Cardiac fibroblast (primary cell): Measurements from ENCODE around the gene IFT74.

Source experiments
- DNase-seq, 2 donors: peaks; one replicate each; pipeline versions ENCODE4 v3.0.0 to v3.0.0-alpha.2; 2010; ENCODE audit warnings: low read depth in 2 of 2
- H3K4me3 ChIP-seq, 2 donors: replicated peaks in 1 of 2; 1 replicate in 1 of 2; 2 replicates in 1 of 2; pipeline ENCODE4 v1.5.1; 2011; ENCODE audit warnings: low read depth in 2 of 2, low read length in 2 of 2, mild to moderate bottlenecking in 2 of 2, moderate library complexity in 1 of 2
- TF ChIP-seq, protein P1 (sequence below): IDR thresholded peaks from one replicate; pipeline ENCODE4 v1.5.1; 2011; ENCODE audit warnings: low read depth, mild to moderate bottlenecking, low read length, inconsistent platforms

IFT74 gene

GRCh38 chr9:26955921-26956859 lies at the start of gene IFT74:
TSS of gene IFT74 (plus strand) at chr9:26956412. CDS start at chr9:26961968, 5,556 bp downstream.
- peak within 1 kb of the TSS; percentile 57 to 67 for H3K4me3 ChIP-seq
- peak; percentile 99 for DNase-seq
- TF ChIP-seq, protein P1, sequence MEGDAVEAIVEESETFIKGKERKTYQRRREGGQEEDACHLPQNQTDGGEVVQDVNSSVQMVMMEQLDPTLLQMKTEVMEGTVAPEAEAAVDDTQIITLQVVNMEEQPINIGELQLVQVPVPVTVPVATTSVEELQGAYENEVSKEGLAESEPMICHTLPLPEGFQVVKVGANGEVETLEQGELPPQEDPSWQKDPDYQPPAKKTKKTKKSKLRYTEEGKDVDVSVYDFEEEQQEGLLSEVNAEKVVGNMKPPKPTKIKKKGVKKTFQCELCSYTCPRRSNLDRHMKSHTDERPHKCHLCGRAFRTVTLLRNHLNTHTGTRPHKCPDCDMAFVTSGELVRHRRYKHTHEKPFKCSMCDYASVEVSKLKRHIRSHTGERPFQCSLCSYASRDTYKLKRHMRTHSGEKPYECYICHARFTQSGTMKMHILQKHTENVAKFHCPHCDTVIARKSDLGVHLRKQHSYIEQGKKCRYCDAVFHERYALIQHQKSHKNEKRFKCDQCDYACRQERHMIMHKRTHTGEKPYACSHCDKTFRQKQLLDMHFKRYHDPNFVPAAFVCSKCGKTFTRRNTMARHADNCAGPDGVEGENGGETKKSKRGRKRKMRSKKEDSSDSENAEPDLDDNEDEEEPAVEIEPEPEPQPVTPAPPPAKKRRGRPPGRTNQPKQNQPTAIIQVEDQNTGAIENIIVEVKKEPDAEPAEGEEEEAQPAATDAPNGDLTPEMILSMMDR, result no peak

GRCh38 chr9:26913138-26913668 lies 43.0 kb upstream of the IFT74 start:
- H3K4me3 ChIP-seq, result no peak overlapping the region
- DNase-seq, result no peak
- TF ChIP-seq, protein P1, result no peak

DNA sequence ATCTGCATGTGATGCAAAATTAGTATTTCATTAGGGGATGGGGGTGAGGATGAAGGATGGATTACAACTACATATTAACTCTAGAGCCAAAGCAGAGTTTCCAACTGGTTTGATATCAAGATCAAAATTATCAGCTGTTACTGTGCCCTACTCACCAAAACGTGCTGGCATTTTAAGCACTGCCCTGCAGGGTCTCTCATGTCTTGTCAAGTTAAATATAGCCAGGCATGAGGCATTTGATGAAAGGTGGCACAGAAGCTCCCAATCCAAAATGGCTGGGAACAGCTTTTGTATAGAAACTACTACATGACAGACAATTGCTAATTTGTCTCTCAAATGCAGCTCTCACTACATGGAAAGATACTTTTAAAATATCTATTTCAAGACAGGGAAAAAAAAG lies 36.5 kb upstream of the IFT74 start:
- no peak overlapping the region for H3K4me3 ChIP-seq
- DNase-seq, result no peak
- TF ChIP-seq, protein P1, result no peak

GRCh38 chr9:26925609-26926008 lies 30.6 kb upstream of the IFT74 start:
- TF ChIP-seq, protein P1, result no peak
- DNase-seq, result no peak
- H3K4me3 ChIP-seq, result no peak overlapping the region

DNA sequence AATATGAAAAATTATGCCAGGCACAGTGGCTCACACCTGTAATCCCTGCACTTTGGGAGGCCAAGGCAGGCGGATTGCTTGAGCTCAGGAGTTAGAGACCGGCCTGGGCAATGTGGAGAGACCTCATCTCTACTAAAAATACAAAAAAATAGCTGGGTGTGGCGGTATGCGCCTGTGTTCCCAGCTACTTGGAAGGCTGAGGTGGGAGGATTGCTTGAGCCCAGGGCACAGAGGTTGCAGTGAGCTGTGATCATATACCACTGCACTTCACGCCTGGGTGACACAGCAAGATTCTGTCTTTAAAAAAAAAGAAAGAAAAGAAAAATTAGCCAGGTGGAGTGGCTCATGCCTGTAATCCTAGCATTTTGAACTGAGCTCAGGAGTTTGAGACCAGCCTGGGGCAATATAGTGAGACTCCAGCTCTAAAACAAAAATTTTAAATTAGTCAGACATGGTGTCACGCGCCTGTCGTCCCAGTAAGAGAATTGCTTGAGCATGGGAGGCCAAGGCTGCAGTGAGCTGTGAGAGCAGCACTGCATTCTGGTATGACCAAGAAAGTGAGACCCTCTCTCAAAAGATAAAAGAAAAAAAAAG lies 27.2 kb upstream of the IFT74 start:
- TF ChIP-seq, protein P1, result no peak

DNA sequence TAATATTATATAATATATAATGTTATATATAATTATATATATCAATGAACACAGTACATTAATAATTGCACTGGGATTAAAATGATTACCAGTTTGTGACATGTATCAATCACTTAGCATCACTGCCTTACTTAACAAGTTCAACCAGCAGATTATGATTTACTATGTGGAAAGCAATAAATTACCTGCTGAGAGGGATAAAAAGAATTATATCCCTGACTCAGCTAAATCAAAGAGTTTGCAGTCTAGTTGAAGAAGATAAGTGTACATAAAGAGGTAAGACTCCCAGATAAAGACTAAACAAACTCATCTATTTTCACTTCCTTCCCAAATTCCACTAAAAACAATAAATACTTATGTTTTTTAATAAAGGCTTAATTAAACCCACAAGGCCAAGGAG lies 20.4 kb upstream of the IFT74 start:
- no peak overlapping the region for H3K4me3 ChIP-seq
- TF ChIP-seq, protein P1, result no peak
- DNase-seq, result no peak

More for the DNA sequence above, 27.2 kb upstream of the IFT74 start:
- DNase-seq, result no peak
- no peak overlapping the region for H3K4me3 ChIP-seq
